ENCODE measurements around the gene CCL1. TPM values are rescaled to one million over a fixed set of nuclear protein-coding genes. Genes with fewer than 3 reads are reported as not detected.

Gene CCL1
- total RNA-seq, 2 donors from 2014 or later, result not detected

DNA sequence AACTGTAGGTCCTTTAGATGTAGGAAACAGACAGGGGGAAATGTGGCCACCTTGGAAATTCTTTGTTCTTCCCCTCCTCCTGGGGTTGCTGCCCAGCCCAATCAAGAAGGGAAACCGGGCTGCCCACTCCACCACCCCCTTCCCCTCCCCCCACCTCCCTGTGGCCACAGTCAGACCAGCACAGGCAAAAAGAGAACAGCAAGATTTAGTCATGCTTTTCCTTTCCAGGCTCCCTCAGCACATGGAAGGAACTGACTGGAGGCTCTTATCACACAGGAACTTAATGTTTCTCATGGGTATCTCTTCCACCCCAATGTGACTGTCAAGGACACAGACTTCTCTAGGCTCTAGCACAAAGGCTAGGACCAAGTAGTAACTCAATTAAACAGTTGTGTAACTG is 3.0 kb upstream of the CCL1 start:
- no peak overlapping the region for H3K4me3 Mint-ChIP-seq
- H3K27me3 Mint-ChIP-seq (ENCODE audit: low read depth), result peaks cover 43% of the 10 kb centered on the region
- DNase-seq (no peak), ATAC-seq (replicated peaks in 1 of 2) (no peak)
- no peak overlapping the region for H3K27ac Mint-ChIP-seq
- peaks cover 27% of the 10 kb centered on the region for H3K4me1 Mint-ChIP-seq (ENCODE audit: low read depth)
- H3K9me3 Mint-ChIP-seq, result no peaks in the 10 kb centered on the region
- H3K36me3 Mint-ChIP-seq (ENCODE audit: insufficient read depth in 2 of 2), result no peaks in the 10 kb centered on the region

DNA sequence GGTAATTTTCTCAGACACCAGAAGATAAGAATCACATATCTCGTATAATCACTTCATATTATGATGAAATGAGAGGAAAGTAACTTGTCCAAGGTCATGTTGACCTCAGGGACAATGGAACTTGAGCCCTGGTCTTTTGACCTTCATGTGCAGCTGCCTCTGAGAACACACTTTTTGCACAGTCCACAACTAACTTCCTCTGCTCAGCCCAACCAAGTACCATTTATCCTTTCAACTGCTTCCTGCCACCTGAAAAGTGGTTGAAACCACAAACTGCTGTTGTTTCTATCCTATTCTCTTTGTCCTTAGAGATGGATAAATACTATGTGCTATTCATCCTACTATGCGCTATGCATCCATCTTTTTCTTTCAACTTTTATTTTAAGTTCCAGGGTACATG is 2.3 kb upstream of the CCL1 start:
- peaks cover 24% of the 10 kb centered on the region for H3K4me1 Mint-ChIP-seq (ENCODE audit: low read depth)
- no peaks in the 10 kb centered on the region for H3K36me3 Mint-ChIP-seq (ENCODE audit: insufficient read depth in 2 of 2)
- peaks cover 46% of the 10 kb centered on the region for H3K27me3 Mint-ChIP-seq (ENCODE audit: low read depth)
- H3K27ac Mint-ChIP-seq, result no peak overlapping the region
- no peak for DNase-seq
- no peak overlapping the region for H3K4me3 Mint-ChIP-seq
- no peak for ATAC-seq (replicated peaks in 1 of 2)
- no peaks in the 10 kb centered on the region for H3K9me3 Mint-ChIP-seq

DNA sequence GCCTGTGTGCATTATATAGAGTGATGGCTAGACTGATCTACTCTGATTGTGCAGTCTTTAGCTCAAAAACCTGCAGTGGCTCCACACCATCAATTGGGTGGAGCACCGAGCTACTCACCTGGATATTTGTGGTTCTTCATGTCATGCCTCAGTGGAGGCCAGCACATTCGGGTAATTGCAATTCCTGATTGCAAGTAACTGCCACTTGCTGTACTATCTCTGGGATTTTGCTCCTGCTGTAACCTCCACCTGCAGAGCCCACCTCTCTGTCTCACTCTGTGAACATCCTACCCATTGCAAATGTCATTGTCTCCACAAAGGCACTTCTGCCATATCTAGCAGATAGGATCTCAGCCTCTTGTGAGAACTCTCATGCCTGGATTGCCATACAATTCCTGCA is 1.7 kb upstream of the CCL1 start:
- Mint-ChIP-seq H3K27me3 (ENCODE audit: low read depth) (peaks cover 46% of the 10 kb centered on the region), H3K4me3 (no peak overlapping the region), H3K27ac (no peak overlapping the region), H3K4me1 (ENCODE audit: low read depth) (peaks cover 18% of the 10 kb centered on the region), H3K9me3 (no peaks in the 10 kb centered on the region), H3K36me3 (ENCODE audit: insufficient read depth in 2 of 2) (no peaks in the 10 kb centered on the region)
- no peak for ATAC-seq (replicated peaks in 1 of 2)
- DNase-seq, result no peak

DNA sequence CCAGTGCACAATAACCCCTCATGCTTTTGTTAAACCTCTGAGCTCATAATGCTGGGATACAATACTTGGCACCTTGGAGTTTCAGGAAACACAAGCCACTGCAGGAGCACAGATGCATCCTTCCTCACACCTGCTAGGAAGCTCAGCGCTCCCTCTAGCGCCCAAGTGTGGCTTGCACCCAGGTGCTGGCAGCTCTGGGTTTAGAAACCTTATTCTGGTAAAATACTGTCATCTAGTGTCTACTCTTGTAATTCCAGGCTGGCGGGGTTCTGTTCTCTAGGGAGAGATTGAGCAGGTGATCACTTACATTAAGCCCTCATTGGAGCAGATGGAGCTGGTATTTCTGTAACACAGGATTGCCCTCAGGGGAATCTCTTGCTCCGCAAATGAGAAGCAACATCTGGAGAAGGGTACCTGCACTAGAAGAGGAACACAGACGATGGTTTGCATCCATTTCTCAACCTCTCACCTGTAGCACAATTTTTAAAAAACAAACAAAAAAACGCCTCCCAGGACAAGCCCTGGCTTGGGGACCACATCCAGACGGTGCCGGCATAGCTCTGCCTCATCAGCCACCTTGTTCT is 1.5 kb downstream of the CCL1 start:
- Mint-ChIP-seq H3K27ac (no peak overlapping the region), H3K9me3 (no peaks in the 10 kb centered on the region), H3K4me3 (no peak overlapping the region), H3K36me3 (ENCODE audit: insufficient read depth in 2 of 2) (no peaks in the 10 kb centered on the region), H3K27me3 (ENCODE audit: low read depth) (peaks cover 52% of the 10 kb centered on the region), H3K4me1 (ENCODE audit: low read depth) (peaks cover 16% of the 10 kb centered on the region)
- peak; percentile 82 to 85 for DNase-seq
- peak; percentile 91 to 92 for ATAC-seq (replicated peaks in 1 of 2)

DNA sequence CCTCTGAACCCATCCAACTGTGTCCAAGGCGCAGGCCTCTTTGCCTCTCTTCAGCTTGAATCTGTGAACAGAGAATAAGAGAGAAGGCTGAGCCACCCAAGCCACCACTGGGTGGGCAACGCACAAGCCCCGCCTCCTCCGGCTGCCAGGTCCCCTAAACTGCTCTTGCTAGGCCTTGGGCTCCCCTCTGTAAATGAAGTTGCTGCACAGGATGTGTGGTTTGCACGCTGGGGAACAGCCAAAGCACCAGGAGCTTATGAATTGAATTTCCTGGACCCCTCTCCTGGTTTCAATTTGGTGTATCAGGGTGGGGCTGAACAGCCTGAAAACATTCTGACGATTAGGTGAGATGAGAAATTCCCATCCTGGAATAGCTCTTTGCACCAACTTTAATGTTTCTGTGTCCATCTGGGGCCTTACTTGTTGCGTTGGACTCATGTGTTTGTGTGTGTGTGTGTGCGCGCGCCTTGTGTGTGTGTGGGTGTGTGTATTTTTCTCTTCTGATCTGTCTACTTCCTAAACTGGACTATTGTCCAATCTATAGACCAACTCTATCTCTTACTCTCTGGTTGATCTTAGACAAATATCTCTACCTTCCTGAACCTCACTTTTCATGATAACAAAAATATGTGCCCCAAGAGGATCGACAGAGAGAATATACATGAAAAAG is 2.3 kb downstream of the CCL1 start:
- Mint-ChIP-seq H3K4me3 (no peak overlapping the region), H3K27me3 (ENCODE audit: low read depth) (peaks cover 54% of the 10 kb centered on the region), H3K36me3 (ENCODE audit: insufficient read depth in 2 of 2) (no peaks in the 10 kb centered on the region), H3K27ac (no peak overlapping the region), H3K9me3 (no peaks in the 10 kb centered on the region), H3K4me1 (ENCODE audit: low read depth) (peaks cover 15% of the 10 kb centered on the region)
- DNase-seq (no peak), ATAC-seq (replicated peaks in 1 of 2) (no peak)

DNA sequence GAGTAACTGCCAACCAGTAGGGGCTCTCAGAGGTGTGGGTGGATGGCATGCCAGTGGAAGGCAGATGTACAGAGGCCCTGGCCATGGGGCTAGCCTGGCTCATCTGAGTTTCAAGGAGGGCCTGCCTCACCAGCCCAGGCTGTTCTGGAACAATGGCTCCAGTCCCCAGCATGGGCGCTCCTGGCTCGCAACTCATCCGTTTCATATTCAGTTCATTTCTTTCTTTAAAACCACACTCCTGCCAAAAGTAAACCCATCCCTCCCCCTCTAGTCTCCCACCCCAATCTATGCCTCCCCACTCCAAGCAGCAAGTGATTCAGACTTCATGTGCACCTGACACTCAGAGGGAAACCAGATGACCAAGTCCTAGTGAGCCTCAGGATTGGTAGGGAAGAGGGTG is 4.4 kb downstream of the CCL1 start:
- Mint-ChIP-seq H3K36me3 (ENCODE audit: insufficient read depth in 2 of 2) (no peaks in the 10 kb centered on the region), H3K27ac (no peak overlapping the region), H3K27me3 (ENCODE audit: low read depth) (peaks cover 42% of the 10 kb centered on the region), H3K4me1 (ENCODE audit: low read depth) (peaks cover 6% of the 10 kb centered on the region), H3K9me3 (peaks cover 1 to 2% of the 10 kb centered on the region in 2 donors), H3K4me3 (no peak overlapping the region)
- ATAC-seq (replicated peaks in 1 of 2) (no peak), DNase-seq (no peak)

DNA sequence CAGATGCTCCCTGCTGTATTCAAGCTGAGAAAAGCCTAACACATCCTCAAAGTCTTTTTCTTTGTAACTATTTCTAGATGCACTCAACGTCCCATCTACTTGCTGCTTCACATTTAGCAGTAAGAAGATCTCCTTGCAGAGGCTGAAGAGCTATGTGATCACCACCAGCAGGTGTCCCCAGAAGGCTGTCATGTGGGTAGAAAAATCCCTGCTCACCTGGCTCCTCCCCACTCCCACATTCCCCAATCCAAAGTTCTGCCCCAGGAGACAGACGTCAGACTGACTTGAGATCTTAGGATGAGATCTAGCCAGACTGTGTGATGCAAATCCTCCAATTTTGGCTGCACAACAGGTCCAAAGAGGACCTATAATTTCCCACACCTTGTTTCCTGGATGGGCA is 5.6 kb downstream of the CCL1 start:
- H3K4me1 Mint-ChIP-seq (ENCODE audit: low read depth), result peaks cover 6% of the 10 kb centered on the region
- no peaks in the 10 kb centered on the region for H3K36me3 Mint-ChIP-seq (ENCODE audit: insufficient read depth in 2 of 2)
- ATAC-seq (replicated peaks in 1 of 2) (no peak), DNase-seq (no peak)
- no peak overlapping the region for H3K27ac Mint-ChIP-seq
- H3K27me3 Mint-ChIP-seq (ENCODE audit: low read depth), result peaks cover 41% of the 10 kb centered on the region
- no peak overlapping the region for H3K4me3 Mint-ChIP-seq
- H3K9me3 Mint-ChIP-seq, result peaks cover 1 to 2% of the 10 kb centered on the region in 2 donors

DNA sequence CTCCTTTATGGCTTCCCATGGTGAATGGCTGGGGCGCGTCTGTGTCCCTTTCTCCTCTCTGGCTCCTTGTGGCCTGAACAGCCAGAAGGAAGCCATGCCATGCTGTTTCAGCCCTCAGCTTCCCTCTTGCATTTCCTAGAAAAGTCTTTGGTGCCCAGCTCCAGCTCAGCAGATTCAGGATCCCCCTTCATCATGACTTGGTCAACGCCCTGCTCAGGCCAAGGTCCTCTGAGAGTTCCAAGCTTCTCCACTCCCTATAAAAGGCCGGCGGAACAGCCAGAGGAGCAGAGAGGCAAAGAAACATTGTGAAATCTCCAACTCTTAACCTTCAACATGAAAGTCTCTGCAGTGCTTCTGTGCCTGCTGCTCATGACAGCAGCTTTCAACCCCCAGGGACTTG is 6.8 kb downstream of the CCL1 start, which contains the start of gene CCL13:
CCL13 (plus strand) TSS at position 287 of the 400 bp plus-strand sequence; CDS start at position 334, 47 bp downstream.
- Mint-ChIP-seq H3K9me3 (peaks cover 1 to 2% of the 10 kb centered on the region in 2 donors), H3K27ac (no peak within 1 kb of the TSS), H3K4me3 (no peak within 1 kb of the TSS), H3K36me3 (ENCODE audit: insufficient read depth in 2 of 2) (no peaks in the 10 kb centered on the region), H3K27me3 (ENCODE audit: low read depth) (peaks cover 30% of the 10 kb centered on the region), H3K4me1 (ENCODE audit: low read depth) (peaks cover 5% of the 10 kb centered on the region)
- DNase-seq (no peak), ATAC-seq (replicated peaks in 1 of 2) (no peak)

DNA sequence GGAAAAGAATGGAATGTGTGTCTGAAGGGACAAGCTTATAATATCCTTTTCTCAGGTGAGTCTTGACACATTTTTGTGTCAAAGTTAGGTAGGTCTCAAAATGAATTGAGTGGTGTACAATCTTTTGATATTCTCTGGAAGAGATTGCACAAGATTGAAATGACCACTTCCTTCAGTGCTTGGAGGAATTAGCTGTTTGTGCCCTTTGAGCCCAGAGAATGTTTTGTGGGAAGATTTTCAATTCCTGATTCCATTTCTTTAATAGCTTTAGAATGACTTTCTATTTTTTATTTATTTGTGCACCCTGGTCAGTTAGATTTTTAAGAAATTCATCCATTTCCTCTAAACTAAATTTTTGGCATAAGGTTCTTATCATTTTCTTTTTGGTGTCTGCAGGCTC is 8.4 kb downstream of the CCL1 start:
- H3K27ac Mint-ChIP-seq, result no peak overlapping the region

DNA sequence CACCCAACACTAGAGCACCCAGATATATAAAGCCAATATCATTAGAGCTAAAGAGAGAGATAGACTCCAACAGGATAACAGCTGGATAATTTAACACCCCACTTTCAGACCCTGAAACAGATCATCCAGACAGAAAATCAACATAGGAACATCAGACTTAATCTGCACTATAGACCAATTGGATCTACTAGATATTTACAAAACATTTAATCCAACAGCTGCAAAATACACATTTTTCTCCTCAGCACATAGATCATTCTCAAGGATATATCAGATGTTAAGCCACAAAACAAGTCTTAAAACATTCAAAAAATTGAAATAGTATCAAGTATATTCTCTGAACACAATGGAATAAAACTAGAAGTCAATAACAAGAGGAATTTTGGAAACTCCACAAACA is 10.8 kb downstream of the CCL1 start:
- Mint-ChIP-seq H3K4me1 (ENCODE audit: low read depth) (no peaks in the 10 kb centered on the region), H3K36me3 (ENCODE audit: insufficient read depth in 2 of 2) (no peaks in the 10 kb centered on the region), H3K27ac (no peak overlapping the region), H3K9me3 (peaks cover 1 to 2% of the 10 kb centered on the region in 2 donors), H3K27me3 (ENCODE audit: low read depth) (peaks cover 26% of the 10 kb centered on the region), H3K4me3 (no peak overlapping the region)
- no peak for DNase-seq
- ATAC-seq (replicated peaks in 1 of 2), result no peak

More for the DNA sequence above, 8.4 kb downstream of the CCL1 start:
- DNase-seq, result no peak
- no peak for ATAC-seq (replicated peaks in 1 of 2)
- peaks cover 25% of the 10 kb centered on the region for H3K27me3 Mint-ChIP-seq (ENCODE audit: low read depth)
- peaks cover 1 to 2% of the 10 kb centered on the region in 2 donors for H3K9me3 Mint-ChIP-seq
- no peak overlapping the region for H3K4me3 Mint-ChIP-seq
- no peaks in the 10 kb centered on the region for H3K4me1 Mint-ChIP-seq (ENCODE audit: low read depth)
- no peaks in the 10 kb centered on the region for H3K36me3 Mint-ChIP-seq (ENCODE audit: insufficient read depth in 2 of 2)

DNA sequence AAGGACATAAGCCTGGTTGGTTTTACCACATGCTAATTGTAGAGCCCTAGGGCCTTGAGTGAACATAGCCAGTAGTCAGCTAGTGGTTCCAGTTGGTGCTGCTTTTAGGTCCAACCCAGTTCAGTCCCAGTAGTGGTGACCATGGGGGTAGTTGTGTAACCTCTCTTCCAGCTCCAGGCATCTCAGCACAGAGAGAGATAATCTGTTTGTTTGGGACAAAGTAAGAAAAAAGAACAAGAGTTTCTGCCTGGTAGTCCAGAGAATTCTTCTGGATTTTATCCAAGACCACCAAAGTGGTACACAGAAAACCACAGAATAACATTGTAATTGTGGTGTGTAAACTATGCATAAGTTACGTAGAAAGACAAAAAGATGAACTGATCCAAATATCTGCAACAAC is 11.9 kb downstream of the CCL1 start:
- H3K4me3 Mint-ChIP-seq, result no peak overlapping the region
- peaks cover 18% of the 10 kb centered on the region for H3K27me3 Mint-ChIP-seq (ENCODE audit: low read depth)
- DNase-seq (no peak), ATAC-seq (replicated peaks in 1 of 2) (no peak)
- H3K9me3 Mint-ChIP-seq, result peaks cover 1 to 2% of the 10 kb centered on the region in 2 donors
- H3K27ac Mint-ChIP-seq, result no peak overlapping the region
- no peaks in the 10 kb centered on the region for H3K36me3 Mint-ChIP-seq (ENCODE audit: insufficient read depth in 2 of 2)
- H3K4me1 Mint-ChIP-seq (ENCODE audit: low read depth), result no peaks in the 10 kb centered on the region

DNA sequence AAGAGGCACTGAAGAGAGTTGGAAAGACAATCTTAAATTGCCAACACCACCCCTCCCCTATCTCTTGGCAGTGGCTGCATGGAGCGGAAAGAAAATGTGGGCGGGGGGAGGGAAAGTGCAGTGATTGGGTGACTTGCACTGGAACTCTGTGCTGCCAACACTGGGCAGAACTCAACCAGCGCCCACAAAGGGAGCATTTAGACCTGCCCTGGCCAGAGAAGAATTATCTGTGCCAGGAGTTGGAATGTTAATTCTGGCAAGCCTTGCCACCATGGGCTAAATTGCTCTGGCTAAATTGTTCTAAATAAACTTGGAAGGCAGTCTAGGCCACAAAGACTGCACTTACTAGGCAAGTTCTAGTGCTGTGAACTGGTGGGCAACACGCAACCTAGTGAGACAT is 13.3 kb downstream of the CCL1 start:
- ATAC-seq (replicated peaks in 1 of 2) (no peak), DNase-seq (no peak)

DNA sequence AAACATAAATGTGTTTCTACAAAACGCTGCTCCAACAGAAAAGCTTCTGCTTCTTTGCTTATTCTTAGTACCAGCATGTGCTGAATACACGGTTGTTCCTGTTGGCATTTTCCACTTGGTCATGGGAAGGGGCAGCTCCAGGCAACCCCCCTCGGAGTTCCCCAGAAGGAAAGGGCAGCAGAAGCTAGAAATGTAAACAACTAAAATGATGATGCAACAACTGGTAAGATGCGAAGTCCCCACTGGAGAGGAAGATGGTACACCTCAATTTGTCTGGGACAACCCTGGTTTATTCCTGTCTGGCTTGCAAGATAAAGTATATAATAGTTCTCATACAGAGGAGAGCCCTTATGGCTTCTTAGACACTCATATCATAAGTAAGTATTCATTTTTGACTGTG is 16.0 kb downstream of the CCL1 start:
- no peak for DNase-seq
- Mint-ChIP-seq H3K4me1 (ENCODE audit: low read depth) (no peaks in the 10 kb centered on the region), H3K27me3 (ENCODE audit: low read depth) (peaks cover 35% of the 10 kb centered on the region), H3K36me3 (ENCODE audit: insufficient read depth in 2 of 2) (no peaks in the 10 kb centered on the region), H3K4me3 (no peak overlapping the region), H3K27ac (no peak overlapping the region), H3K9me3 (no peaks in the 10 kb centered on the region)
- no peak for ATAC-seq (replicated peaks in 1 of 2)

More for the DNA sequence above, 13.3 kb downstream of the CCL1 start:
- H3K4me3 Mint-ChIP-seq, result no peak overlapping the region
- no peak overlapping the region for H3K27ac Mint-ChIP-seq
- H3K9me3 Mint-ChIP-seq, result peaks cover 1 to 2% of the 10 kb centered on the region in 2 donors
- peaks cover 21% of the 10 kb centered on the region for H3K27me3 Mint-ChIP-seq (ENCODE audit: low read depth)
- no peaks in the 10 kb centered on the region for H3K4me1 Mint-ChIP-seq (ENCODE audit: low read depth)
- no peaks in the 10 kb centered on the region for H3K36me3 Mint-ChIP-seq (ENCODE audit: insufficient read depth in 2 of 2)

DNA sequence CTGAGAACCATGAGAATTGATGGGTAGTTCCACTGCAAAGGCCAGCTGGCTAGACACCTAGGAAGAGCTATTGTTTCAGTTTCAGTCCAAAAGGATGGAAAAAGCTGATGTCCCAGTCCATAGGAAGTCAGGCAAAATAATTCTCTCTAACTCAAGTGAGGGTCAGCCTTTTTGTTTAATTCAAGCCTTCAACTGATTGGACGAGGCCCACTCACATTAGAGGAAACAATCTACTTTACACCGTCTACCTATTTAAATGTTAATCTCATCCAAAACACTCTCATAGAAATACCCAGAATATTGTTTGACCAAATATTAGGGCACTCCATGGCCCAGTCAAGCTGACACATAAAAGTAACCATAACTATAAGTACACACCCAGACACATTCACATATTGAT is 21.1 kb downstream of the CCL1 start:
- no peak for DNase-seq
- H3K4me1 Mint-ChIP-seq (ENCODE audit: low read depth), result no peaks in the 10 kb centered on the region
- peaks cover 0 to 2% of the 10 kb centered on the region in 2 donors for H3K9me3 Mint-ChIP-seq
- ATAC-seq (replicated peaks in 1 of 2), result no peak
- peaks cover 57% of the 10 kb centered on the region for H3K27me3 Mint-ChIP-seq (ENCODE audit: low read depth)
- H3K36me3 Mint-ChIP-seq (ENCODE audit: insufficient read depth in 2 of 2), result no peaks in the 10 kb centered on the region
- H3K4me3 Mint-ChIP-seq, result no peak overlapping the region
- no peak overlapping the region for H3K27ac Mint-ChIP-seq

Measured in activated T-cell treated with anti-CD3 and anti-CD28 coated beads, Interleukin-2, amount 50 U/mL, for 72 hours (primary cell).